HL-60/S4 treated with phorbol 12-myristate 13-acetate at 8.2 ng/mL for 4 days and 3 days (cell line): ENCODE results near the gene TGIF2.
"Not testable (repeated sequence)": the region's sequence is repeated elsewhere in the genome, so short reads cannot be mapped to it uniquely, and the experiment has no call there.

Experiments used
- in situ Hi-C: fragments of 300-500 bp; cut with MboI; formaldehyde crosslinking; loops from 2 replicates; pipeline ENCODE4 v1.15.0; 2022; ENCODE audit warnings: low sequenced_read_pairs

TGIF2 gene

GRCh38 chr20:36611625-36612024, 38.2 kb downstream of the TGIF2 start:
- in situ Hi-C loops, result no loop called here

GRCh38 chr20:36613974-36614373, 40.6 kb downstream of the TGIF2 start:
- in situ Hi-C loops, result no loop called here

GRCh38 chr20:36614781-36615557, 41.6 kb downstream of the TGIF2 start:
- in situ Hi-C loops, result no loop called here

GRCh38 chr20:36620917-36621316, 47.5 kb downstream of the TGIF2 start:
- in situ Hi-C loops, result no loop called here

GRCh38 chr20:36623444-36623843, 50.0 kb downstream of the TGIF2 start:
- in situ Hi-C loops, result no loop called here

GRCh38 chr20:36624068-36624943, 50.9 kb downstream of the TGIF2 start:
- in situ Hi-C loops, result no loop called here

- in situ Hi-C loops, result no loop called here
Measured at GRCh38 chr20:36624944-36625324, 51.5 kb downstream of the TGIF2 start.

GRCh38 chr20:36628076-36628475, 54.7 kb downstream of the TGIF2 start:
- in situ Hi-C loops, result no loop called here

- in situ Hi-C loops, result no loop called here
Measured at GRCh38 chr20:36629719-36630681, 56.6 kb downstream of the TGIF2 start.

- in situ Hi-C loops, result no loop called here
Measured at GRCh38 chr20:36631646-36632045, 58.2 kb downstream of the TGIF2 start.

GRCh38 chr20:36632147-36632486, 58.7 kb downstream of the TGIF2 start:
- in situ Hi-C loops, result no loop called here

GRCh38 chr20:36632487-36633284, 59.3 kb downstream of the TGIF2 start:
- in situ Hi-C loops, result no loop called here

- in situ Hi-C loops, result no loop called here
Measured at GRCh38 chr20:36633285-36633772, 59.9 kb downstream of the TGIF2 start.

GRCh38 chr20:36634342-36634741, 60.9 kb downstream of the TGIF2 start:
- in situ Hi-C loops, result no loop called here

GRCh38 chr20:36638876-36639400, 65.5 kb downstream of the TGIF2 start:
- in situ Hi-C loops, result not testable (repeated sequence)

GRCh38 chr20:36641506-36641843, 68.1 kb downstream of the TGIF2 start:
- in situ Hi-C loops, result no loop called here

- in situ Hi-C loops, result no loop called here
Measured at GRCh38 chr20:36642136-36642535, 68.7 kb downstream of the TGIF2 start.
